ENCODE results near the gene CHN1. TPM values are rescaled to one million over a fixed set of nuclear protein-coding genes. Genes with fewer than 3 reads are reported as not detected.

CHN1 gene
- total and polyA plus RNA-seq, 7 donors: 2.1 to 15.6 (median 11.4) TPM

DNA sequence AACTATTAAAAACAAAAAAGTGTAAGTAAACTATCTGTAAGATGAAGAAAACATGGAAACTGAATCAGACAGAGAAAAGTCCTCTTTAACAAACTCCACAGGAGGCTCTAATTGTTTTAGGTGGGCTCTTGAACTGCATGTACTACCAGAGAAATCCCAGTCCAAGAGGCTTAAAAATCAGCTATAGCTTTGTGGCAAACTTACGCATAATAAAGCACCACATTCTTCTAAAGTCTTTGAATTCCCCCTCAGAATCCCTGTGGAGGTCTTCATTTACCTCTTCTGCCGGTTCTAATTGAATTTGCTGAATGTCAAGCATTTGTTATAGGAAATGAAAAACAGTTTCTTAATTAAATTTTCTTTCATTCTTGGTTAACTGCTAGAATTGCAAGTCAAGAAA is 40.8 kb downstream of the CHN1 start:
- no peak overlapping the region for H3K4me3 ChIP-seq
- 96% methylated on average over 2 of the region's 2 CpGs for WGBS, 2 donors
- TF ChIP-seq CTCF (IDR thresholded peaks at IDR 0.05) (no peak), POLR2A (IDR thresholded peaks at IDR 0.05) (no peak), POLR2AphosphoS5 (IDR thresholded peaks at IDR 0.05) (no peak), EP300 (IDR thresholded peaks at IDR 0.05) (no peak)
- H3K4me1 ChIP-seq: peaks cover 0 to 29% (median 18%) of the 10 kb centered on the region in 4 donors
- H3K27me3 ChIP-seq: no peaks in the 10 kb centered on the region
- no peak overlapping the region for H3K27ac ChIP-seq
- DNase-seq: no peak
- H3K36me3 ChIP-seq: no peaks in the 10 kb centered on the region
- intact Hi-C loops (cut with DNase I): no loop called here
- H3K9me3 ChIP-seq: no peaks in the 10 kb centered on the region

- 90 to 93% methylated on average over 7 of the region's 7 CpGs for WGBS, 2 donors
- TF ChIP-seq EP300 (IDR thresholded peaks at IDR 0.05) (no peak), POLR2A (IDR thresholded peaks at IDR 0.05) (no peak), POLR2AphosphoS5 (IDR thresholded peaks at IDR 0.05) (no peak), CTCF (IDR thresholded peaks at IDR 0.05) (no peak)
These were observed 41.5 kb downstream of the CHN1 start for GRCh38 chr2:174963437-174964400.

GRCh38 chr2:174959787-174960186 is 45.4 kb downstream of the CHN1 start:
- TF ChIP-seq EP300 (IDR thresholded peaks at IDR 0.05) (no peak), CTCF (IDR thresholded peaks at IDR 0.05) (no peak), POLR2A (IDR thresholded peaks at IDR 0.05) (no peak), POLR2AphosphoS5 (IDR thresholded peaks at IDR 0.05) (no peak)
- peaks cover 0 to 12% (median 7%) of the 10 kb centered on the region in 4 donors for H3K4me1 ChIP-seq
- H3K4me3 ChIP-seq: no peak overlapping the region
- H3K36me3 ChIP-seq: no peaks in the 10 kb centered on the region
- peak overlapping the region in 1 of 4 donors; percentile 44 for H3K27ac ChIP-seq
- intact Hi-C loops (cut with DNase I): no loop called here
- DNase-seq: no peak
- H3K9me3 ChIP-seq: no peaks in the 10 kb centered on the region
- no peaks in the 10 kb centered on the region for H3K27me3 ChIP-seq
- 77 to 81% methylated on average over 2 of the region's 2 CpGs for WGBS, 2 donors

More at GRCh38 chr2:174963437-174964400, 41.5 kb downstream of the CHN1 start:
- H3K27ac ChIP-seq: no peak overlapping the region
- intact Hi-C loops (cut with DNase I): no loop called here
- H3K27me3 ChIP-seq: no peaks in the 10 kb centered on the region
- H3K36me3 ChIP-seq: no peaks in the 10 kb centered on the region
- peaks cover 0 to 32% (median 19%) of the 10 kb centered on the region in 4 donors for H3K4me1 ChIP-seq
- no peak overlapping the region for H3K4me3 ChIP-seq
- H3K9me3 ChIP-seq: no peaks in the 10 kb centered on the region
- no peak for DNase-seq

DNA sequence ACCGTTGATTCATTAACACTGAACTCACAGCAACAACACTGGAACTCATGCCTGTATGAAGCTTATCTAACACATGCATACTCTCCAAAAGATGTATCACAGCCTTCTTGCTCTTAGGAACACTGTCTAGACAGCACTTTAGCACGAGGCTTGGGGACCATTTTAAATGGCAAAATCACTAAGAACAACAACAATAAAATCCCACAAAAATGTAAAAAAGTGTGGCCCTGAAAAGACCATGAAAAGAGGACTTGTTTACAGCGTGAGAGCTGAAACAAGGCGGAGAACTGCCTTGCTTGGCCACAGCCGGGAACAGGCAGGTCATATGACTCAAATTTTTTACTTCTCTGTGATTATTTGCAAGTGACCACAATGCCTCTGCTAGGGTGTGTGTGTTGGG is 48.1 kb downstream of the CHN1 start:
- no peak overlapping the region for H3K27ac ChIP-seq

More for the DNA sequence above, 48.1 kb downstream of the CHN1 start:
- Histone ChIP-seq H3K27me3 (no peaks in the 10 kb centered on the region), H3K9me3 (no peaks in the 10 kb centered on the region), H3K36me3 (no peaks in the 10 kb centered on the region), H3K4me1 (peaks cover 0 to 12% (median 7%) of the 10 kb centered on the region in 4 donors), H3K4me3 (no peak overlapping the region)
- intact Hi-C loops (cut with DNase I): no loop called here
- DNase-seq: no peak
- no peak for TF ChIP-seq CTCF (IDR thresholded peaks at IDR 0.05)
- TF ChIP-seq POLR2AphosphoS5 (IDR thresholded peaks at IDR 0.05): no peak
- no peak for TF ChIP-seq POLR2A (IDR thresholded peaks at IDR 0.05)
- no peak for TF ChIP-seq EP300 (IDR thresholded peaks at IDR 0.05)
- 71 to 82% methylated on average over 5 of the region's 5 CpGs for WGBS, 2 donors

Measured in sigmoid colon (tissue), 7 donors.